ENCODE data around the gene EML1. TPM values are rescaled to one million over a fixed set of nuclear protein-coding genes. Genes with fewer than 3 reads are reported as not detected.

The EML1 gene
- total RNA-seq, 5 donors from 2014 or later (not counting 1 experiment from before 2014, with no cell fraction given): 0.53 to 1.4 (median 0.60) TPM; not detected in 2

DNA sequence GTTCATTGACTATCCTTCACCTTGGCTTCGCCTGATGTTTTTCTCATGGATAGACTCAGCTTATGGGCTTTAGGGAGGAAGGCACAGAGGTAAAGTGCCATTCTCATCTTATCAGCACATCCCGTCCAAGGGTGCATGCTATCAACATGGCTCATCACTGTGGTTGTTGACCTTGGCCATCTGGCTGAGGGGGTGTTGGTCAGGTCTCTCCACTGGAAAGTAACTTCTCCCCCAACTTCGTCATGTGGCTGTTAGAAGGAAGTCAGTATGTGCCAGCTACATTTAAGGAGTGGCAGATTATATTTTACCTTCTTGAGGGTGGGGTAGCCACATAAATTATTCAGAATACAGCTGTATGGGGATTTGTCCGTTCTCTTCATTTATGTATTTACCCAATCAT is 68.9 kb downstream of the EML1 start:
- CTCF ChIA-PET: no interaction called here
- no peaks in the 10 kb centered on the region for H3K36me3 Mint-ChIP-seq
- no peaks in the 10 kb centered on the region for H3K9me3 Mint-ChIP-seq

DNA sequence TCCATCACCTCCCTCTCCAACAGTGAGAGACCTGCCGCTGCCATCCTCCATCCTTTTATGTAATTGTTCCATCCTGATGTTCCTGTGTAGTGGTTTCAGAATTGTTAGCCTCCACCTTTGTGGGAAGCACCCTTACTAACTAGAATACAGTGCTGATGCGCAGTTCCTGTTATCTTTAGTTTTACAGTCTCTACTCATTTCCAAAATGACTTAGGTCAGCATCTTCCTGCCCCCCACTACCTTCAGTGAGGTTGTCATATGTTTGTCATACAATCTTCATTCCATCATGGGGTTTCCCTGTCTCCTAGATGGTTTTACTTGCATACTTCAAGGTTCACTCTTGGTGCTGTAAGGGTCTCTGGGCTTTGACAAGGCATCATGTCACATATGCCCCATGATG is 69.8 kb downstream of the EML1 start:
- WGBS (ENCODE audit: insufficient coverage): no CpG with 5 or more reads among the region's 2 CpGs
- no peak overlapping the region for H3K4me3 Mint-ChIP-seq
- H3K27me3 ChIP-seq (replicated peaks in 1 of 2; ENCODE audit: control insufficient read depth in 2 of 2, extremely low read depth in 1 of 2, insufficient read depth in 2 of 2, low read length in 1 of 2): peaks cover 6% of the 10 kb centered on the region in 2 experiments
- H3K27ac ChIP-seq (ENCODE audit: low read length): no peak overlapping the region
- H3K4me3 ChIP-seq (ENCODE audit: control insufficient read depth in 1 of 2, extremely low read depth in 1 of 2, low read length in 1 of 2): no peak overlapping the region
- H3K4me1 Mint-ChIP-seq: no peaks in the 10 kb centered on the region
- H3K4me1 ChIP-seq (ENCODE audit: control insufficient read depth in 1 of 2, extremely low read depth in 1 of 2, insufficient read depth in 2 of 2, low read length in 2 of 2): no peaks in the 10 kb centered on the region
- H3K27ac Mint-ChIP-seq: no peak overlapping the region
- H3K36me3 Mint-ChIP-seq: no peaks in the 10 kb centered on the region
- H3K27me3 Mint-ChIP-seq: peaks cover 9 to 18% of the 10 kb centered on the region in 2 donors
- CTCF ChIA-PET: interaction anchor here in 1 of 2 donors (0.6 kb wide), 1 partner anchor 20 kb away, joined by 5 read pairs; no protein-coding TSS in a partner anchor
- DNase-seq: no peak
- no peaks in the 10 kb centered on the region for H3K36me3 ChIP-seq (ENCODE audit: control insufficient read depth in 2 of 2, extremely low read depth in 1 of 2, insufficient read depth in 1 of 2, low read length in 1 of 2)
- no peaks in the 10 kb centered on the region for H3K9me3 Mint-ChIP-seq
- ATAC-seq (replicated peaks in 1 of 4): no peak
- H3K9me3 ChIP-seq: no peaks in the 10 kb centered on the region
- POLR2A ChIA-PET: no interaction called here

More for the DNA sequence above, 68.9 kb downstream of the EML1 start:
- no peak for DNase-seq
- Histone ChIP-seq H3K4me3 (ENCODE audit: control insufficient read depth in 1 of 2, extremely low read depth in 1 of 2, low read length in 1 of 2) (no peak overlapping the region), H3K9me3 (no peaks in the 10 kb centered on the region), H3K27me3 (replicated peaks in 1 of 2; ENCODE audit: control insufficient read depth in 2 of 2, extremely low read depth in 1 of 2, insufficient read depth in 2 of 2, low read length in 1 of 2) (peaks cover 6% of the 10 kb centered on the region in 2 experiments), H3K27ac (ENCODE audit: low read length) (no peak overlapping the region), H3K36me3 (ENCODE audit: control insufficient read depth in 2 of 2, extremely low read depth in 1 of 2, insufficient read depth in 1 of 2, low read length in 1 of 2) (no peaks in the 10 kb centered on the region), H3K4me1 (ENCODE audit: control insufficient read depth in 1 of 2, extremely low read depth in 1 of 2, insufficient read depth in 2 of 2, low read length in 2 of 2) (no peaks in the 10 kb centered on the region)
- POLR2A ChIA-PET: no interaction called here
- Mint-ChIP-seq H3K4me1 (no peaks in the 10 kb centered on the region), H3K4me3 (no peak overlapping the region), H3K27me3 (peaks cover 10 to 22% of the 10 kb centered on the region in 2 donors), H3K27ac (no peak overlapping the region)
- no CpG with 5 or more reads among the region's 4 CpGs for WGBS (ENCODE audit: insufficient coverage)
- no peak for ATAC-seq (replicated peaks in 1 of 4)

DNA sequence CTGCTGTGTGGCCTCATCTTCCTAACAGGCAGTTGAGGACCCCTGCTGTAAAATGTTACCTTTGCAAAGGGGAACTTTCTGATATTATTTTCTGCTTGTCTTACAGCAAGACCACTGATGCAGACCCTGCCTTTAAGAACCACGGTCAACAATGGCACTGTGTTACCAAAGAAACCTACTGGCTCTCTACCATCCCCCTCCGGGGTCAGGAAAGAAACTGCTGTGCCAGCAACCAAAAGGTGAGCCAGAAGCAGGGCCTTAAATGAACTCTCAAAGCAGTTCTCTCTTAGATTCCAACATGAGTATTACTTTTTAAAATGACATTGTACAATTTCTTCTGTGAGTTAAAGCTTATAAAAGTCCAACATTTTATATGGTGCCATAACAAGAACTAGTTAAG is 72.2 kb downstream of the EML1 start:
- Mint-ChIP-seq H3K27me3 (peaks cover 29 to 30% of the 10 kb centered on the region in 2 donors), H3K9me3 (no peaks in the 10 kb centered on the region), H3K4me1 (no peaks in the 10 kb centered on the region), H3K4me3 (no peak overlapping the region), H3K27ac (no peak overlapping the region), H3K36me3 (no peaks in the 10 kb centered on the region)
- 60% methylated on average over 1 of the region's 2 CpGs for WGBS (ENCODE audit: insufficient coverage)
- DNase-seq (no peak), ATAC-seq (replicated peaks in 1 of 4) (no peak)
- H3K27me3 ChIP-seq (replicated peaks in 1 of 2; ENCODE audit: control insufficient read depth in 2 of 2, extremely low read depth in 1 of 2, insufficient read depth in 2 of 2, low read length in 1 of 2): peaks cover 2 to 6% of the 10 kb centered on the region in 2 experiments
- CTCF ChIA-PET: no interaction called here
- no peak overlapping the region for H3K4me3 ChIP-seq (ENCODE audit: control insufficient read depth in 1 of 2, extremely low read depth in 1 of 2, low read length in 1 of 2)
- H3K27ac ChIP-seq (ENCODE audit: low read length): no peak overlapping the region
- no peaks in the 10 kb centered on the region for H3K4me1 ChIP-seq (ENCODE audit: control insufficient read depth in 1 of 2, extremely low read depth in 1 of 2, insufficient read depth in 2 of 2, low read length in 2 of 2)
- POLR2A ChIA-PET: no interaction called here
- H3K36me3 ChIP-seq (ENCODE audit: control insufficient read depth in 2 of 2, extremely low read depth in 1 of 2, insufficient read depth in 1 of 2, low read length in 1 of 2): no peaks in the 10 kb centered on the region
- no peaks in the 10 kb centered on the region for H3K9me3 ChIP-seq

DNA sequence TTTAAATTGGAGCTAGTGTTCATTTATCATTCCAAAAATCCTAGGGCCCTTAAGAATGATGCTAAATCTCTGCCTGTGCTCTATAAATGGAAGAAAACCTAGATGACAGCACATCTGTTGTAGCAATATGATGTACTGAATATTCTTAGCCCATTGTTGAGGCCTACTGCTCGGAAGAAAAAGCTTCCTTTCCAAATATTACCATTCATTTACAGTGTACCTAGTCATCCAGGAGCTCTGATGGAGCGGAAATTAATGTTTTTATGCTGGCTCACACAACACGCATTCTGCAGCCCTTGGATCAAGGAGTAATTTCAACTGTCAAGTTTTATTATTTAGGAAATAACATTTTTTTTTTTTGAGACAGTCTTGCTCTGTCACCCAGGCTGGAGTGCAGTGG is 77.4 kb downstream of the EML1 start:
- Histone ChIP-seq H3K9me3 (no peaks in the 10 kb centered on the region), H3K4me1 (ENCODE audit: control insufficient read depth in 1 of 2, extremely low read depth in 1 of 2, insufficient read depth in 2 of 2, low read length in 2 of 2) (no peaks in the 10 kb centered on the region), H3K27ac (ENCODE audit: low read length) (no peak overlapping the region), H3K36me3 (ENCODE audit: control insufficient read depth in 2 of 2, extremely low read depth in 1 of 2, insufficient read depth in 1 of 2, low read length in 1 of 2) (no peaks in the 10 kb centered on the region), H3K27me3 (replicated peaks in 1 of 2; ENCODE audit: control insufficient read depth in 2 of 2, extremely low read depth in 1 of 2, insufficient read depth in 2 of 2, low read length in 1 of 2) (peaks cover 0 to 12% of the 10 kb centered on the region in 2 experiments), H3K4me3 (ENCODE audit: control insufficient read depth in 1 of 2, extremely low read depth in 1 of 2, low read length in 1 of 2) (no peak overlapping the region)
- H3K27me3 Mint-ChIP-seq: peaks cover 46% of the 10 kb centered on the region in 2 donors
- ATAC-seq (replicated peaks in 1 of 4) (no peak), DNase-seq (no peak)
- no peaks in the 10 kb centered on the region for H3K9me3 Mint-ChIP-seq
- no peaks in the 10 kb centered on the region for H3K36me3 Mint-ChIP-seq
- no peaks in the 10 kb centered on the region for H3K4me1 Mint-ChIP-seq
- no CpG with 5 or more reads among the region's 3 CpGs for WGBS (ENCODE audit: insufficient coverage)
- no peak overlapping the region for H3K27ac Mint-ChIP-seq
- POLR2A ChIA-PET: interaction anchor here (0.5 to 0.6 kb wide), 2 partner anchors 8 to 87 kb away, joined by 3 to 12 read pairs; no protein-coding TSS in a partner anchor
- CTCF ChIA-PET: no interaction called here
- no peak overlapping the region for H3K4me3 Mint-ChIP-seq

DNA sequence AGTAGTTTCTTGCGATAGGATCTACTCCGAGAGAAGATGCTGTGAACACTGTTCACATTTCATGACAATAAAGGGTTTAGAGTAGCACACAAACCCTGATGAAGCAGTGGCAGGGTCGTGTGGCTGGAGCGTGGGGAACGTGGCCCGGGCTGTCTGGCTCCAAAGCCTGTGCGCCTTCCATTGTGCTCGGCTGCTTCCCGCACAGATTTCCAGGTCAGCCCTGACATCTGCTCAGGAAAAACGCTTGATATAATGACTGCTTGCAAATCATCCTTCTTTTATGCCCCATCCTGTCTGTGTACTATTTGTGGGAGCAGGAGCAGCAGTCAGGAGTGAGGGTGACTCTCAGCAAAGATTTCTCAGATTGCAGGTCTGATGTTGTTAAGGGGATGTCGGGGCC is 78.6 kb downstream of the EML1 start:
- Histone ChIP-seq H3K36me3 (ENCODE audit: control insufficient read depth in 2 of 2, extremely low read depth in 1 of 2, insufficient read depth in 1 of 2, low read length in 1 of 2) (no peaks in the 10 kb centered on the region), H3K4me3 (ENCODE audit: control insufficient read depth in 1 of 2, extremely low read depth in 1 of 2, low read length in 1 of 2) (no peak overlapping the region), H3K27me3 (replicated peaks in 1 of 2; ENCODE audit: control insufficient read depth in 2 of 2, extremely low read depth in 1 of 2, insufficient read depth in 2 of 2, low read length in 1 of 2) (peaks cover 0 to 19% of the 10 kb centered on the region in 2 experiments), H3K27ac (ENCODE audit: low read length) (no peak overlapping the region), H3K4me1 (ENCODE audit: control insufficient read depth in 1 of 2, extremely low read depth in 1 of 2, insufficient read depth in 2 of 2, low read length in 2 of 2) (no peaks in the 10 kb centered on the region), H3K9me3 (no peaks in the 10 kb centered on the region)
- 91% methylated on average over 9 of the region's 11 CpGs for WGBS (ENCODE audit: insufficient coverage)
- DNase-seq (no peak), ATAC-seq (replicated peaks in 1 of 4) (no peak)
- POLR2A ChIA-PET: no interaction called here
- no peak overlapping the region for H3K27ac Mint-ChIP-seq
- peaks cover 50 to 54% of the 10 kb centered on the region in 2 donors for H3K27me3 Mint-ChIP-seq
- H3K4me3 Mint-ChIP-seq: no peak overlapping the region
- no peaks in the 10 kb centered on the region for H3K9me3 Mint-ChIP-seq
- CTCF ChIA-PET: no interaction called here
- H3K36me3 Mint-ChIP-seq: no peaks in the 10 kb centered on the region
- H3K4me1 Mint-ChIP-seq: no peaks in the 10 kb centered on the region

DNA sequence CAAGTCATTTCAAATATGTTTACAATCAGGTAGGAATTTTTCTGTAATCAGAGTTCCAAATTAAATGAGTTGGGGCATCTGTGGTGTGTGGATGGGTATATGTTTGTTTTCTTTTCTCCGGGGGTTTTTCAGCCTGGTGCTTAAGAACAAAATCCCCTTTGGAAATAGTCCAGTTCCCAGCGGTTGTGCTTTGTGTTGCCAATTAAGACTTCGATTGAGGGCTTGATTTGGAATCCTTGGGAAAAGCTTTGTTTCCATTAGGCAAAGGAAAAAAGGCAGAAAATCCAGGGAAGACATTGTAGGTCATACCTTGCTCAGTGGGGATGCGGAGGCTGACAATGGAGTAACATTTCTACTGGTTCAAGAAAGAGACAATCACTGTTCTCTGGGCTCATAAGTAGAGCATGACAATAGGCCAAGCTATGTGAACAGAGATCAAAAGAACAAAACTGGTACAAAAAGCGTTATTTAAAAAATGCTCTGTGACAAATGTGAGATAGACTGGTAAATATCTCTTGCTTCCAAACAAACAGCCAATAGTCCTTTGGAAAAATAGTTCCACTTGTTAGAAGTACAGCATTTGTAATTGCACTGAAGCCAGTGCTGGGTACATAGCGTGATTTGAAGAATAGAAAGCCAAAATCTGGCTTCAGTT is 79.7 kb downstream of the EML1 start:
- 85% methylated on average over 4 of the region's 6 CpGs for WGBS (ENCODE audit: insufficient coverage)
- H3K27ac Mint-ChIP-seq: no peak overlapping the region
- no peaks in the 10 kb centered on the region for H3K4me1 Mint-ChIP-seq
- H3K4me3 Mint-ChIP-seq: no peak overlapping the region
- ChIA-PET CTCF (no interaction called here), POLR2A (no interaction called here)
- Histone ChIP-seq H3K4me3 (ENCODE audit: control insufficient read depth in 1 of 2, extremely low read depth in 1 of 2, low read length in 1 of 2) (no peak overlapping the region), H3K36me3 (ENCODE audit: control insufficient read depth in 2 of 2, extremely low read depth in 1 of 2, insufficient read depth in 1 of 2, low read length in 1 of 2) (no peaks in the 10 kb centered on the region), H3K4me1 (ENCODE audit: control insufficient read depth in 1 of 2, extremely low read depth in 1 of 2, insufficient read depth in 2 of 2, low read length in 2 of 2) (no peaks in the 10 kb centered on the region), H3K9me3 (no peaks in the 10 kb centered on the region), H3K27ac (ENCODE audit: low read length) (no peak overlapping the region), H3K27me3 (replicated peaks in 1 of 2; ENCODE audit: control insufficient read depth in 2 of 2, extremely low read depth in 1 of 2, insufficient read depth in 2 of 2, low read length in 1 of 2) (peaks cover 0 to 29% of the 10 kb centered on the region in 2 experiments)
- H3K36me3 Mint-ChIP-seq: no peaks in the 10 kb centered on the region
- ATAC-seq (replicated peaks in 1 of 4) (no peak), DNase-seq (no peak)
- H3K27me3 Mint-ChIP-seq: peaks cover 58 to 59% of the 10 kb centered on the region in 2 donors
- H3K9me3 Mint-ChIP-seq: no peaks in the 10 kb centered on the region
